Coronary artery (tissue), 2 donors: ENCODE results near the gene CDK14.

Experiments
- DNase-seq: peaks from one replicate; pipeline ENCODE4 v3.0.0-alpha.2; 2017; ENCODE audit warnings: low spot score
- H3K27ac ChIP-seq, 2 donors: fragments of 200-600 bp; sonication (generic); one replicate each; pipeline ENCODE4 v1.5.1; 2016 to 2019
- H3K4me3 ChIP-seq: fragments of 200-600 bp; sonication (generic); 2 replicates; pipeline ENCODE4 v1.5.1; 2016; ENCODE audit warnings: mild to moderate bottlenecking, moderate library complexity
- TF ChIP-seq, protein P1 (sequence below): fragments of 200-600 bp; sonication (generic); IDR thresholded peaks from one replicate; pipeline ENCODE4 v1.5.1; 2019; ENCODE audit warnings: antibody characterized with exemption

CDK14 gene

DNA sequence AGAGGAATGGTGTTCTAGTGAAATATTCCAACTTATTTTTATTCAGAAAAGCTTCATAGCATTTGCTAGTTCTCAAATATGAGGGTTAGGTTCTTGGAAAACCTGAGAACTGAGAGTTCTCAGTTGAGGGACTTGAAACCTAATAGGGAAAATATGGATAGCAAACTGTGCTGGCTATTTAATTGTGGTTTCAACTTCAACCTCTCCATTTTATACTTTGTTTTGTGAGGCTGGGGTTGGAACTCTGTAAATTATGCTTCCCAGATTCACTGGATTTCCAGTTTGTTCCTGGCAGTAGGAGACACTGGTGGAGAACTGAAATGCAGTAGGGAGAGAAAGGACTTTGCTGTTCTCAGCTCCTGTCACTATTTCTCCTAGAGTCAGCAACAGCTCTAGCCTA lies 52.7 kb downstream of the CDK14 start:
- Histone ChIP-seq H3K27ac (peak overlapping the region in 1 of 2 donors; percentile 18), H3K4me3 (no peak overlapping the region)
- DNase-seq, result no peak
- TF ChIP-seq, protein P1, sequence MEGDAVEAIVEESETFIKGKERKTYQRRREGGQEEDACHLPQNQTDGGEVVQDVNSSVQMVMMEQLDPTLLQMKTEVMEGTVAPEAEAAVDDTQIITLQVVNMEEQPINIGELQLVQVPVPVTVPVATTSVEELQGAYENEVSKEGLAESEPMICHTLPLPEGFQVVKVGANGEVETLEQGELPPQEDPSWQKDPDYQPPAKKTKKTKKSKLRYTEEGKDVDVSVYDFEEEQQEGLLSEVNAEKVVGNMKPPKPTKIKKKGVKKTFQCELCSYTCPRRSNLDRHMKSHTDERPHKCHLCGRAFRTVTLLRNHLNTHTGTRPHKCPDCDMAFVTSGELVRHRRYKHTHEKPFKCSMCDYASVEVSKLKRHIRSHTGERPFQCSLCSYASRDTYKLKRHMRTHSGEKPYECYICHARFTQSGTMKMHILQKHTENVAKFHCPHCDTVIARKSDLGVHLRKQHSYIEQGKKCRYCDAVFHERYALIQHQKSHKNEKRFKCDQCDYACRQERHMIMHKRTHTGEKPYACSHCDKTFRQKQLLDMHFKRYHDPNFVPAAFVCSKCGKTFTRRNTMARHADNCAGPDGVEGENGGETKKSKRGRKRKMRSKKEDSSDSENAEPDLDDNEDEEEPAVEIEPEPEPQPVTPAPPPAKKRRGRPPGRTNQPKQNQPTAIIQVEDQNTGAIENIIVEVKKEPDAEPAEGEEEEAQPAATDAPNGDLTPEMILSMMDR, result no peak

DNA sequence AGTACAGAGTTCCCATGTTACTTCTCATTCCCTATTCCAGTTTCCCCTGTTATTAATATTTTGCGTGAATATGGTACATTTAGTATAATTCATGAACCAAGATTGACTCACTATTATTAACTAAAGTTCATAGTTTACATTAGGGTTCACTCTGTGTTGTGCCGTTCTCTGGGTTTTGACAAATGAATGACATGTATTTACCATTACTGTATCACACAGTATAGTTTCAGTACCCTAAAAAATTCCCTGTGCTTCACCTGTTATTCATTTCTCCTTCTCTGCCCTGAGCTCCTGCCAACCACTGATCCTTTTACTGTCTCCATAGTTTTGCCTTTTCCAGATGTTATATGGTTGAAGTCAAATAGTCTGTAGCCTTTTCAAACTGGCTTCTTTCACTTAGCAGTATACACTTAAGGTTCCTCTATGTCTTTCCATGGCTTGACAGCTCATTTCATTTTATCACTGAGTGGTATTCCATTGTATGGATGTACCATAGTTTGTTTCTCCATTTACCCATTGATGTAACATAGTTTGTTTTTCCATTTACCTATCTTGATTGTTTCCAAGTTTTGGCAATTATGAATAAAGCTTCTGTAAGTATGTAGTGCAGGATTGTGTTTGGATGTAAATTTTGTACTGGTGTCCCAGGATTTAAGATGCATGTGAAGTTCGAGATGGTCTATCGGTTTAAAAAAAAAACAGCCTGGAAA lies 58.8 kb downstream of the CDK14 start:
- Histone ChIP-seq H3K27ac (no peak overlapping the region), H3K4me3 (no peak overlapping the region)
- TF ChIP-seq, protein P1, result no peak
- DNase-seq, result no peak

DNA sequence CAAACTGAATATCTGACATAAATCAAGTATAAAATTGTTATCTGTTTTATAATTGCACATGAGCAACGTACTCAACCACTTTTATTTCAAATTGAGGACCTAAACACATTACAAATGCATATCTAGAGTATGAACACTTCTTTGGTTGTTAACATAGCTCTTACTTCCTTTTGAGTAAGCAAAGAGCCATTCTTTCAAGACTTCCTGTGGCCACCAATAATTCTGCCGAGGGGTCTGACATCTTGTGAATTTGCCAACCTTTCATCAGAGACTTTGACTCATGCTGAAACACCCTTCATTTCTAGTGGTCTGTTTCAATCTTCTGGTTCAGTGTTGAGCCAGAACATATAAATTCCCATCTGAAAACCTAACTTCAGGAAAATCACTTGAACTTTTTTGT lies 59.4 kb downstream of the CDK14 start:
- no peak overlapping the region for H3K27ac ChIP-seq
- no peak for DNase-seq
- no peak overlapping the region for H3K4me3 ChIP-seq
- TF ChIP-seq, protein P1, result no peak

DNA sequence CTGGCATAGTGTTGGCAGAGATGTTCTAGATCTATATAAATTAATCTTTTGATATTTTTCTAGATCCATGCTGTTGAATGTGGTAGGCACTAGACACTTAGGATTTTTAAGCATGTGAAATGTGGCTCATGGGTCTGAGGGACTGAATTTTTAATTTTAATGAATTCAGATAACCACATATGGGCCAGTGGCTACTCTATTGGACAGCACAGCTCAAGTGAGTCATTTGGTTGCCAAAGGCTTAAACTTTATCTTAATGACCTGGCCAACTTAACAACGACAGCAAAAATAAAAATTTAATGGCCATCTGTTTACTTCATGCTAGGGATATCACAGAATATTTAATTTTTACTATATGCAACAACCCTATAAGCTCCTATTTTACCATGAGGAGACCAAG lies 61.4 kb downstream of the CDK14 start:
- TF ChIP-seq, protein P1, result no peak
- H3K4me3 ChIP-seq, result no peak overlapping the region
- no peak for DNase-seq
- H3K27ac ChIP-seq, result no peak overlapping the region

DNA sequence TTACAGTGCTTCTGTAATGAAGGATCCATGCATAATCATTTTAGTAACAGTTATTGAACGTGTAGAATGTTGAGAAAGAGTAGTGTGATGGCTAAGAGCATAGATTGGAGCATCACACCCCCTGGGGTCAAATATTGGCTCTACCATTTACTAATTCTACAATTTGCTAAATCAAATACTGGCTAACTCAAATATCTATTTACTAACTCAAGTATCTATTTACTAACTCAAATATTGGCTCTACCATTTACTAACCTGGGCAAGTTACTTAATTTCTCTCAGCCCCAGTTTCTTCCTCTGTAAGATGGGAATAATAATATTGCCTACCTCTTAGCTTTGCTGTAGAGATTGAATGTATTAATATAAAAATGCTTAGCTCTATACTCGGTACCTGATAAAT lies 64.0 kb downstream of the CDK14 start:
- no peak for DNase-seq
- TF ChIP-seq, protein P1, result no peak

GRCh38 chr7:90660819-90661218 lies 64.7 kb downstream of the CDK14 start:
- TF ChIP-seq, protein P1, result no peak
- H3K4me3 ChIP-seq, result peak overlapping the region; percentile 33
- no peak for DNase-seq
- H3K27ac ChIP-seq, result peak overlapping the region; percentile 34 to 77

More for the DNA sequence above, 64.0 kb downstream of the CDK14 start:
- Histone ChIP-seq H3K27ac (peak overlapping the region in 1 of 2 donors; percentile 77), H3K4me3 (no peak overlapping the region)
